ENCODE measurements around the gene IGFBP2.
A peak's percentile ranks its signal among the peaks of the same experiment; 100 is the strongest.

IGFBP2 gene

GRCh38 chr2:216633616-216634369 is 573 bp downstream of the IGFBP2 start:
- no peak overlapping the region for H3K27ac ChIP-seq (ENCODE audit: low read depth, low read length)
- H3K4me3 ChIP-seq (ENCODE audit: low read depth in 1 of 2, low read length in 2 of 2): peak overlapping the region; percentile 53 to 68

GRCh38 chr2:216634370-216635148 is 1.3 kb downstream of the IGFBP2 start:
- Histone ChIP-seq H3K4me3 (ENCODE audit: low read depth in 1 of 2, low read length in 2 of 2) (peak overlapping the region; percentile 53 to 68), H3K27ac (ENCODE audit: low read depth, low read length) (no peak overlapping the region), H3K9me3 (ENCODE audit: low read length) (no peaks in the 10 kb centered on the region), H3K36me3 (ENCODE audit: insufficient read depth, low read length) (no peaks in the 10 kb centered on the region), H3K4me1 (ENCODE audit: insufficient read depth, low read length) (peaks cover 9% of the 10 kb centered on the region), H3K27me3 (ENCODE audit: control insufficient read depth in 1 of 2, insufficient read depth in 2 of 2, low read length in 2 of 2) (peaks cover 16 to 33% of the 10 kb centered on the region in 2 donors), H3K9ac (ENCODE audit: low read length) (no peak overlapping the region)

More at GRCh38 chr2:216633616-216634369, 573 bp downstream of the IGFBP2 start:
- Histone ChIP-seq H3K4me1 (ENCODE audit: insufficient read depth, low read length) (peaks cover 9% of the 10 kb centered on the region), H3K27me3 (ENCODE audit: control insufficient read depth in 1 of 2, insufficient read depth in 2 of 2, low read length in 2 of 2) (peaks cover 16 to 33% of the 10 kb centered on the region in 2 donors), H3K36me3 (ENCODE audit: insufficient read depth, low read length) (no peaks in the 10 kb centered on the region), H3K9me3 (ENCODE audit: low read length) (no peaks in the 10 kb centered on the region), H3K9ac (ENCODE audit: low read length) (no peak overlapping the region)

- Histone ChIP-seq H3K36me3 (ENCODE audit: insufficient read depth, low read length) (no peaks in the 10 kb centered on the region), H3K9ac (ENCODE audit: low read length) (no peak overlapping the region), H3K27ac (ENCODE audit: low read depth, low read length) (no peak overlapping the region), H3K27me3 (ENCODE audit: control insufficient read depth in 1 of 2, insufficient read depth in 2 of 2, low read length in 2 of 2) (peaks cover 16 to 38% of the 10 kb centered on the region in 2 donors), H3K4me3 (ENCODE audit: low read depth in 1 of 2, low read length in 2 of 2) (no peak overlapping the region), H3K4me1 (ENCODE audit: insufficient read depth, low read length) (peaks cover 9% of the 10 kb centered on the region), H3K9me3 (ENCODE audit: low read length) (no peaks in the 10 kb centered on the region)
Measured at GRCh38 chr2:216635171-216635570, 2.0 kb downstream of the IGFBP2 start.

- Histone ChIP-seq H3K36me3 (ENCODE audit: insufficient read depth, low read length) (no peaks in the 10 kb centered on the region), H3K4me1 (ENCODE audit: insufficient read depth, low read length) (peaks cover 9% of the 10 kb centered on the region), H3K9ac (ENCODE audit: low read length) (no peak overlapping the region), H3K27ac (ENCODE audit: low read depth, low read length) (no peak overlapping the region), H3K27me3 (ENCODE audit: control insufficient read depth in 1 of 2, insufficient read depth in 2 of 2, low read length in 2 of 2) (peaks cover 16 to 41% of the 10 kb centered on the region in 2 donors), H3K4me3 (ENCODE audit: low read depth in 1 of 2, low read length in 2 of 2) (no peak overlapping the region), H3K9me3 (ENCODE audit: low read length) (no peaks in the 10 kb centered on the region)
Measured at GRCh38 chr2:216635701-216636550, 2.7 kb downstream of the IGFBP2 start.

GRCh38 chr2:216636551-216637450 is 3.6 kb downstream of the IGFBP2 start:
- Histone ChIP-seq H3K4me3 (ENCODE audit: low read depth in 1 of 2, low read length in 2 of 2) (no peak overlapping the region), H3K9me3 (ENCODE audit: low read length) (no peaks in the 10 kb centered on the region), H3K27me3 (ENCODE audit: control insufficient read depth in 1 of 2, insufficient read depth in 2 of 2, low read length in 2 of 2) (peaks cover 16 to 41% of the 10 kb centered on the region in 2 donors), H3K27ac (ENCODE audit: low read depth, low read length) (no peak overlapping the region), H3K4me1 (ENCODE audit: insufficient read depth, low read length) (peaks cover 9% of the 10 kb centered on the region), H3K9ac (ENCODE audit: low read length) (no peak overlapping the region), H3K36me3 (ENCODE audit: insufficient read depth, low read length) (no peaks in the 10 kb centered on the region)

GRCh38 chr2:216637472-216637871 is 4.3 kb downstream of the IGFBP2 start:
- no peaks in the 10 kb centered on the region for H3K36me3 ChIP-seq (ENCODE audit: insufficient read depth, low read length)
- no peak overlapping the region for H3K9ac ChIP-seq (ENCODE audit: low read length)
- no peak overlapping the region for H3K4me3 ChIP-seq (ENCODE audit: low read depth in 1 of 2, low read length in 2 of 2)
- H3K9me3 ChIP-seq (ENCODE audit: low read length): no peaks in the 10 kb centered on the region
- no peak overlapping the region for H3K27ac ChIP-seq (ENCODE audit: low read depth, low read length)
- peaks cover 16 to 41% of the 10 kb centered on the region in 2 donors for H3K27me3 ChIP-seq (ENCODE audit: control insufficient read depth in 1 of 2, insufficient read depth in 2 of 2, low read length in 2 of 2)
- H3K4me1 ChIP-seq (ENCODE audit: insufficient read depth, low read length): peaks cover 9% of the 10 kb centered on the region

GRCh38 chr2:216643986-216644659 is 10.9 kb downstream of the IGFBP2 start:
- no peaks in the 10 kb centered on the region for H3K9me3 ChIP-seq (ENCODE audit: low read length)
- no peaks in the 10 kb centered on the region for H3K36me3 ChIP-seq (ENCODE audit: insufficient read depth, low read length)
- H3K4me3 ChIP-seq (ENCODE audit: low read depth in 1 of 2, low read length in 2 of 2): no peak overlapping the region
- H3K9ac ChIP-seq (ENCODE audit: low read length): no peak overlapping the region
- H3K4me1 ChIP-seq (ENCODE audit: insufficient read depth, low read length): no peaks in the 10 kb centered on the region
- no peak overlapping the region for H3K27ac ChIP-seq (ENCODE audit: low read depth, low read length)
- peaks cover 0 to 7% of the 10 kb centered on the region in 2 donors for H3K27me3 ChIP-seq (ENCODE audit: control insufficient read depth in 1 of 2, insufficient read depth in 2 of 2, low read length in 2 of 2)

- Histone ChIP-seq H3K9ac (ENCODE audit: low read length) (no peak overlapping the region), H3K27me3 (ENCODE audit: control insufficient read depth in 1 of 2, insufficient read depth in 2 of 2, low read length in 2 of 2) (peaks cover 0 to 4% of the 10 kb centered on the region in 2 donors), H3K9me3 (ENCODE audit: low read length) (no peaks in the 10 kb centered on the region), H3K27ac (ENCODE audit: low read depth, low read length) (no peak overlapping the region), H3K4me1 (ENCODE audit: insufficient read depth, low read length) (no peaks in the 10 kb centered on the region), H3K4me3 (ENCODE audit: low read depth in 1 of 2, low read length in 2 of 2) (no peak overlapping the region), H3K36me3 (ENCODE audit: insufficient read depth, low read length) (no peaks in the 10 kb centered on the region)
Measured at GRCh38 chr2:216644842-216645635, 11.8 kb downstream of the IGFBP2 start.

GRCh38 chr2:216645636-216645950 is 12.4 kb downstream of the IGFBP2 start:
- Histone ChIP-seq H3K9ac (ENCODE audit: low read length) (no peak overlapping the region), H3K4me1 (ENCODE audit: insufficient read depth, low read length) (no peaks in the 10 kb centered on the region), H3K27ac (ENCODE audit: low read depth, low read length) (no peak overlapping the region), H3K9me3 (ENCODE audit: low read length) (no peaks in the 10 kb centered on the region), H3K4me3 (ENCODE audit: low read depth in 1 of 2, low read length in 2 of 2) (no peak overlapping the region), H3K27me3 (ENCODE audit: control insufficient read depth in 1 of 2, insufficient read depth in 2 of 2, low read length in 2 of 2) (no peaks in the 10 kb centered on the region), H3K36me3 (ENCODE audit: insufficient read depth, low read length) (no peaks in the 10 kb centered on the region)

- H3K36me3 ChIP-seq (ENCODE audit: insufficient read depth, low read length): no peaks in the 10 kb centered on the region
- no peak overlapping the region for H3K9ac ChIP-seq (ENCODE audit: low read length)
- no peaks in the 10 kb centered on the region for H3K9me3 ChIP-seq (ENCODE audit: low read length)
- no peak overlapping the region for H3K27ac ChIP-seq (ENCODE audit: low read depth, low read length)
- H3K27me3 ChIP-seq (ENCODE audit: control insufficient read depth in 1 of 2, insufficient read depth in 2 of 2, low read length in 2 of 2): no peaks in the 10 kb centered on the region
- no peak overlapping the region for H3K4me3 ChIP-seq (ENCODE audit: low read depth in 1 of 2, low read length in 2 of 2)
- no peaks in the 10 kb centered on the region for H3K4me1 ChIP-seq (ENCODE audit: insufficient read depth, low read length)
Measured at GRCh38 chr2:216646116-216646515, 12.9 kb downstream of the IGFBP2 start.

Measured in muscle layer of colon (tissue), 2 donors.